Cardiac muscle cell (in vitro differentiated cells and primary cell): ENCODE results near the gene HHAT. TPM values are rescaled to one million over a fixed set of nuclear protein-coding genes. Genes with fewer than 3 reads are reported as not detected.
"Not testable (repeated sequence)": the region's sequence is repeated elsewhere in the genome, so short reads cannot be mapped to it uniquely, and the experiment has no call there.

ENCODE experiments used
- DNase-seq, 2 donors: peaks; one replicate each; pipeline versions ENCODE4 v3.0.0 to v3.0.0-alpha.2; 2010 to 2017; ENCODE audit warnings: low read depth in 1 of 2, low spot score in 1 of 2
- H3K27ac ChIP-seq: fragments of 200-600 bp; sonication (generic); 2 replicates; pipeline ENCODE4 v1.5.1; 2016
- H3K27me3 ChIP-seq: fragments of 200-600 bp; sonication (generic); 2 replicates; pipeline ENCODE4 v1.6.0; 2016; ENCODE audit warnings: control low read depth
- H3K36me3 ChIP-seq: fragments of 200-600 bp; sonication (generic); 2 replicates; pipeline ENCODE4 v1.5.1; 2016; ENCODE audit warnings: control low read depth
- H3K4me1 ChIP-seq: fragments of 200-600 bp; sonication (generic); 2 replicates; pipeline ENCODE4 v1.8.1; 2017; ENCODE audit warnings: low read depth, mild to moderate bottlenecking, mixed run types
- H3K4me3 ChIP-seq: fragments of 200-600 bp; sonication (generic); 2 replicates; pipeline ENCODE4 v1.5.1; 2016; ENCODE audit warnings: mild to moderate bottlenecking
- H3K9me3 ChIP-seq: fragments of 200-600 bp; sonication (generic); 2 replicates; pipeline ENCODE4 v1.5.1; 2017; ENCODE audit warnings: low read depth, mild to moderate bottlenecking, control low read depth
- polyA plus RNA-seq: library from polyadenylated mRNA; unstranded; fragments of >200 nt; fragmentation: Nextera tagmentation; extraction: Ambion mirVana; gene quantifications from 2 replicates; pipeline ENCODE4 v1.2.1, GENCODE V29; 2016
- total RNA-seq: library from RNA; depleted of rRNA; stranded (reverse); fragments of >200 nt; gene quantifications from 2 replicates; pipeline ENCODE4 v1.2.3, GENCODE V29; 2016
- TF ChIP-seq, protein P1 (sequence below): IDR thresholded peaks from 2 replicates; pipeline ENCODE4 v1.5.1; 2012; ENCODE audit warnings: low read depth, mild to moderate bottlenecking, low read length

HHAT gene
- total and polyA plus RNA-seq, 2 experiments from 2014 or later, result 3.6 to 8.4 TPM

DNA sequence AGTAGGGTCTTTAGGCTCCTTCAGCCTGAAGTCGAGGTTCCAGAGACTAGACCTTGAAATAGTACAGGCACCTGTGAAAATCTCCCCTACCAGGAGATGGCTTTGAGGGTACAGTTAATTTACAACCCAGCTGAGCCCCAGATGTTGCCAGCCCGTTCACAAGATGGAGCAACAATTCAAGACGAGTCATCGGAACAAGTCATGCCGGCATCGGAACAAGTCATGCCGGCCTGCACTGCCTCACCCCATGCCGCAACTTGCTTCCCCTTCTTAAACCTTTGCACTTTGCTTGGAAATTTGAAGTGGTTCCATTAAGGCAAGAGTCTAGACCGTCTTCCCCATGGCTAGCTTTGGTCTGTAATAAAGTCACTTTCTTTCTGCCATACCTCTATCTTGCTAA, 16.0 kb downstream of the HHAT start:
- no peak overlapping the region for H3K27ac ChIP-seq
- H3K4me1 ChIP-seq, result no peaks in the 10 kb centered on the region
- H3K27me3 ChIP-seq, result no peaks in the 10 kb centered on the region
- DNase-seq, result no peak
- TF ChIP-seq, protein P1, sequence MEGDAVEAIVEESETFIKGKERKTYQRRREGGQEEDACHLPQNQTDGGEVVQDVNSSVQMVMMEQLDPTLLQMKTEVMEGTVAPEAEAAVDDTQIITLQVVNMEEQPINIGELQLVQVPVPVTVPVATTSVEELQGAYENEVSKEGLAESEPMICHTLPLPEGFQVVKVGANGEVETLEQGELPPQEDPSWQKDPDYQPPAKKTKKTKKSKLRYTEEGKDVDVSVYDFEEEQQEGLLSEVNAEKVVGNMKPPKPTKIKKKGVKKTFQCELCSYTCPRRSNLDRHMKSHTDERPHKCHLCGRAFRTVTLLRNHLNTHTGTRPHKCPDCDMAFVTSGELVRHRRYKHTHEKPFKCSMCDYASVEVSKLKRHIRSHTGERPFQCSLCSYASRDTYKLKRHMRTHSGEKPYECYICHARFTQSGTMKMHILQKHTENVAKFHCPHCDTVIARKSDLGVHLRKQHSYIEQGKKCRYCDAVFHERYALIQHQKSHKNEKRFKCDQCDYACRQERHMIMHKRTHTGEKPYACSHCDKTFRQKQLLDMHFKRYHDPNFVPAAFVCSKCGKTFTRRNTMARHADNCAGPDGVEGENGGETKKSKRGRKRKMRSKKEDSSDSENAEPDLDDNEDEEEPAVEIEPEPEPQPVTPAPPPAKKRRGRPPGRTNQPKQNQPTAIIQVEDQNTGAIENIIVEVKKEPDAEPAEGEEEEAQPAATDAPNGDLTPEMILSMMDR, result no peak
- H3K4me3 ChIP-seq, result no peak overlapping the region
- no peaks in the 10 kb centered on the region for H3K9me3 ChIP-seq
- no peaks in the 10 kb centered on the region for H3K36me3 ChIP-seq

DNA sequence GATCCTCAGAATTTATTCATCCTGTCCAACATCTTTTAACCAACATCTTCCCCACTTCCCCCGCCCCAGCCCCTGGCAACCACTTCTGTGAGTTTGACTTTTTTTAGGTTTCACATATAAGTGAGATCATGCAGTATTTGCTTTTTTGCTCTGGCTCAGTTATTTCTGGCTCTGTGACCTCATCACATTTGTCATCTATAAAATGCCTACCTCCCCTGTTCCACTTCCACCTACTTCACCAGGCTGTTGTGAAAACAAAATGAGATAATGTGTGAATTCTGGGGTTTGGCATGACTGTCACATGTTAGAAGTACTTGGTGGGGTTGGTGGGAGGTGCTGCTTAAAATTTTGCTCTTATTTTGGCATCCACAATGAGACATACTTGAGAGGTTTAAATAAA, 18.4 kb downstream of the HHAT start:
- H3K27me3 ChIP-seq, result no peaks in the 10 kb centered on the region
- H3K27ac ChIP-seq, result no peak overlapping the region
- H3K4me3 ChIP-seq, result no peak overlapping the region
- H3K36me3 ChIP-seq, result no peaks in the 10 kb centered on the region
- H3K4me1 ChIP-seq, result no peaks in the 10 kb centered on the region
- DNase-seq, result no peak
- TF ChIP-seq, protein P1, result no peak
- no peaks in the 10 kb centered on the region for H3K9me3 ChIP-seq

DNA sequence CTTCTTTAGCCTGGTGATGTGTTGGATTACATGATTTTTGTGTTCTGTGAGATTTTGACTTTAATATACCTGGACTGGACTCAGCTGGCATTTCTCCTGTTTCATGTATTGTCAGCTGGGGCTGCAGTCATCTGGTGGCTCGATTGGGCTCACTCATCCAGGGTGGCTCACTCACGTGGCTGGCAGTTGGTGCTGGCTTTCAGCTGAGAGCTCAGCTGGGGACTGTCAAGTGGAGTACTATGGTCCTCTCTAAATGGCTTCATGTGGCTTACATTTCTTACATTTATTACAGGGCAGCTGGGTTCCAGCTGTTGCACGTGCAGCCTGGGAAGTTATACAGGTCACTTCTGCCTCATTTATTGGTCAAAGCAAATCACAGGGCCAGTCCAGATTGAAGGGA, 22.8 kb downstream of the HHAT start:
- Histone ChIP-seq H3K4me3 (no peak overlapping the region), H3K27me3 (no peaks in the 10 kb centered on the region), H3K4me1 (no peaks in the 10 kb centered on the region), H3K36me3 (no peaks in the 10 kb centered on the region), H3K27ac (no peak overlapping the region), H3K9me3 (no peaks in the 10 kb centered on the region)
- DNase-seq, result no peak
- TF ChIP-seq, protein P1, result no peak

DNA sequence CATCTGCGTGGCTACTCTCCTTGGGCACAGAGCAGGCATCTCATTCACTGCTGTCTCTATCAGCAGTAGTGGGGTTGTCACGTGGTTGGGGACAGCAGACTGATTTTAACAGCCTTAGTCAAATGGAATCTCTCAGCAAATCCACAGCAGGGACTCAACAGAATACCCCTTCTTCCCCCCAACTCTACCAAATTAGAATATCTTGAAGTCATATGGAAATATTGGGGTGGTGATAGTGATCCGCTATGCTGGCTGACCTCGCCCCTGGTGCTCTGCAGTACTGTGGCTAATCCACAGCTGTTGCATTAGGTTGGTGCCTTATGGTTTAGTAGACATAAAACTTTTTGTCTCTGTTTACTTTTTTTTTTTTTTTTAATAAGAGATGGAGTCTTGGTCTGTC, 23.9 kb downstream of the HHAT start:
- no peak for DNase-seq
- no peaks in the 10 kb centered on the region for H3K9me3 ChIP-seq
- H3K4me1 ChIP-seq, result no peaks in the 10 kb centered on the region
- no peak overlapping the region for H3K4me3 ChIP-seq
- no peaks in the 10 kb centered on the region for H3K36me3 ChIP-seq
- H3K27ac ChIP-seq, result no peak overlapping the region
- no peaks in the 10 kb centered on the region for H3K27me3 ChIP-seq
- TF ChIP-seq, protein P1, result no peak

DNA sequence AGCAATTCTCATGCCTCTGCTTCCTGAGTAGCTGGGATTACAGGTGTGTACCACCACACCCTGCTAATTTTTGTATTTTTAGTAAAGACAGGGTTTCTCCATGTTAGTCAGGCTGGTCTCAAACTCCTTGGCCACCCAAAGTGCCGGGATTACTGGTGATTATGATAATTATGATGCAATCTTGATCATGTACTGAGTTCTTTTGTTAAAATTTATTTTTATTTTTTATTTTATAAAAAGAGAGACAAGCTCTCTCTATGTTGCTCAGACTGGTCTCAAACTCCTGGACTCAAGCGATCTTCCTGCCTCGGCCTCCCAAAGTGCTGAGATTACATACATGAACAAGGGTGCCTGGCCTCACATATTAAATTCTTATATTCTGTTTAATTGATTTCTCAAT, 25.6 kb downstream of the HHAT start:
- H3K9me3 ChIP-seq, H3K4me1 ChIP-seq, H3K27me3 ChIP-seq, H3K27ac ChIP-seq, DNase-seq, H3K4me3 ChIP-seq, H3K36me3 ChIP-seq: not testable (repeated sequence)

DNA sequence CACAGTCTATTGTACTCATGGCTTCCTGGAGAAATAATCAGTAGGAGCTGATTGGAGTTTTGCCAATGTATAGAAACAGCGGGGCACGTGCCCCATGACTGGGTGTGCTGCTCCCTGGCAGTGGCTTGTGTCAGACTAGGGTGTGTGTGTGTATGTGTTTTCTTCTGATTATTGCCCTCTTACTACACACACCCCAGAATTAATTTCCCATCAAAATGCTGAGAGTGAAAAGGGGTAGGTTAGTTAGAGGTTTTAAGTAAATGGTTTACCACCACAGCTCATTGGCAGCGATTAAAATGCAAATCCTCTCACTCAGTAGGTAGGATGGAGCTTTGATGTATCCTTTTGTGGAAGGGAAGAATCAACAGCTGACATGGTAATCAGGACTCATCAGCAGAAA, 29.9 kb downstream of the HHAT start:
- DNase-seq, result no peak
- no peaks in the 10 kb centered on the region for H3K36me3 ChIP-seq
- no peak overlapping the region for H3K4me3 ChIP-seq
- H3K9me3 ChIP-seq, result no peaks in the 10 kb centered on the region
- H3K27me3 ChIP-seq, result no peaks in the 10 kb centered on the region
- H3K4me1 ChIP-seq, result no peaks in the 10 kb centered on the region
- no peak overlapping the region for H3K27ac ChIP-seq
- TF ChIP-seq, protein P1, result no peak
